ENCODE results near the gene CNTN2.

DNA sequence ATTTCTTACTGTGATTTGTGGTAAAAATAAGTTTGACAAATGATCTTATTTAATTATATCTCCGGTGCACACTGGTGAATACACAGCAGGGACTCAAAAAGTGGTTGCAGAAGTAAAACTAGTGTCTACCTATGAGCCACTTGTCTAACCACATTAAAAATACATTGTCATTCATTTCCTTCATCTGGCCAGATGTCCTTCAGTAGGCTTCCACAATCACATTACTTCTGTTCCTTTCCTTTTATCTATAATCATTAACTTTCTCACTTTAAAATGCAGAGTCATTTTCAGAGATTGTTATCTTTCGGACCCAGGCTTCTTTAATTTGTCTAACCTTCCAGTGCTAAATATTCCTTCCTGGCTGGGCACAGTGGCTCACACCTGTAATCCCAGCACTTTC is 75.7 kb downstream of the CNTN2 start:
- TF ChIP-seq, protein P1, sequence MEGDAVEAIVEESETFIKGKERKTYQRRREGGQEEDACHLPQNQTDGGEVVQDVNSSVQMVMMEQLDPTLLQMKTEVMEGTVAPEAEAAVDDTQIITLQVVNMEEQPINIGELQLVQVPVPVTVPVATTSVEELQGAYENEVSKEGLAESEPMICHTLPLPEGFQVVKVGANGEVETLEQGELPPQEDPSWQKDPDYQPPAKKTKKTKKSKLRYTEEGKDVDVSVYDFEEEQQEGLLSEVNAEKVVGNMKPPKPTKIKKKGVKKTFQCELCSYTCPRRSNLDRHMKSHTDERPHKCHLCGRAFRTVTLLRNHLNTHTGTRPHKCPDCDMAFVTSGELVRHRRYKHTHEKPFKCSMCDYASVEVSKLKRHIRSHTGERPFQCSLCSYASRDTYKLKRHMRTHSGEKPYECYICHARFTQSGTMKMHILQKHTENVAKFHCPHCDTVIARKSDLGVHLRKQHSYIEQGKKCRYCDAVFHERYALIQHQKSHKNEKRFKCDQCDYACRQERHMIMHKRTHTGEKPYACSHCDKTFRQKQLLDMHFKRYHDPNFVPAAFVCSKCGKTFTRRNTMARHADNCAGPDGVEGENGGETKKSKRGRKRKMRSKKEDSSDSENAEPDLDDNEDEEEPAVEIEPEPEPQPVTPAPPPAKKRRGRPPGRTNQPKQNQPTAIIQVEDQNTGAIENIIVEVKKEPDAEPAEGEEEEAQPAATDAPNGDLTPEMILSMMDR (IDR thresholded peaks at IDR 0.05) = no peak
- no peak for TF ChIP-seq POLR2A (IDR thresholded peaks at IDR 0.05)
